ENCODE measurements around the gene PGBD2. TPM values are rescaled to one million over a fixed set of nuclear protein-coding genes. Genes with fewer than 3 reads are reported as not detected.

The PGBD2 gene
- total and polyA plus RNA-seq, 9 of the 15 experiments (the other 6 are each of a cell fraction or from before 2014, with no cell fraction given) = 11.9 to 21.8 (median 14.7) TPM

DNA sequence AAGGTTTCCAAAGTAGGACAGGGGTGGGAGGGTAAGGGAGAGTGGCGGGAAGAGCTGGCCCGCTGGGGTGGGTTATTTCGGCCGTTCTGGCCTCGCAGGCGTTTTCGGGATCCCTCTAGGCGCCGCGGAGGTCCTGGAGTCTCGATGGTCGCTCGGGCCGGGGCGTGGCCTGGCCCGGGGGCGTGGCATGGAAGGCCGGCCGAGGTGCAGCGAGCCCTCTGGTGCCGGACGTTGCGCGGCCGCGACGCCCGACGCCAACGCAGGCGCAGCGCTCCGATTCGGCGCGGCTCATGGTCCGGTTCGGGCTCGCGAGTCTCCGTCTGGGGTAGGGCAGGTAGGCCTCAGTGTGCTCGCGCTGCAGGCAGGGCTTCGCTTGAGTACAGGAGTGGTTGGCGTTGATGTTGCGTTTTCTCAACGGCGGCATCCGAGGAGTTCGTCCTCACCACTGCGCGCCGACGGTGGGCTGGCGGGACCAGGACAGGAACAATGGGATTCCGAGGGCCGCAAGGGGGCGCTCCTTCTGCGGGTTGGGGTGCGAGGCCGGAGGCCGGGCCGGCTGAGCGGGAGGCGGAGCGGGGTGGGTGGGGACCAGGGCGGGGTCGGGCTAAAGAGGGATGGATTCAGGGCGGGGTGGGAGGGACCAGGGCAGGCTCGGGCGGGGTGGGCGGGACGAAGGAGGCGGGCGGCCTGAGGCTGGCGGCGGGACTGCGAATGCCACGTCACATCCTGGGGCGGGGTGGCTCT lies at the start of gene PGBD2 (continued):
- TF ChIP-seq, protein P1, sequence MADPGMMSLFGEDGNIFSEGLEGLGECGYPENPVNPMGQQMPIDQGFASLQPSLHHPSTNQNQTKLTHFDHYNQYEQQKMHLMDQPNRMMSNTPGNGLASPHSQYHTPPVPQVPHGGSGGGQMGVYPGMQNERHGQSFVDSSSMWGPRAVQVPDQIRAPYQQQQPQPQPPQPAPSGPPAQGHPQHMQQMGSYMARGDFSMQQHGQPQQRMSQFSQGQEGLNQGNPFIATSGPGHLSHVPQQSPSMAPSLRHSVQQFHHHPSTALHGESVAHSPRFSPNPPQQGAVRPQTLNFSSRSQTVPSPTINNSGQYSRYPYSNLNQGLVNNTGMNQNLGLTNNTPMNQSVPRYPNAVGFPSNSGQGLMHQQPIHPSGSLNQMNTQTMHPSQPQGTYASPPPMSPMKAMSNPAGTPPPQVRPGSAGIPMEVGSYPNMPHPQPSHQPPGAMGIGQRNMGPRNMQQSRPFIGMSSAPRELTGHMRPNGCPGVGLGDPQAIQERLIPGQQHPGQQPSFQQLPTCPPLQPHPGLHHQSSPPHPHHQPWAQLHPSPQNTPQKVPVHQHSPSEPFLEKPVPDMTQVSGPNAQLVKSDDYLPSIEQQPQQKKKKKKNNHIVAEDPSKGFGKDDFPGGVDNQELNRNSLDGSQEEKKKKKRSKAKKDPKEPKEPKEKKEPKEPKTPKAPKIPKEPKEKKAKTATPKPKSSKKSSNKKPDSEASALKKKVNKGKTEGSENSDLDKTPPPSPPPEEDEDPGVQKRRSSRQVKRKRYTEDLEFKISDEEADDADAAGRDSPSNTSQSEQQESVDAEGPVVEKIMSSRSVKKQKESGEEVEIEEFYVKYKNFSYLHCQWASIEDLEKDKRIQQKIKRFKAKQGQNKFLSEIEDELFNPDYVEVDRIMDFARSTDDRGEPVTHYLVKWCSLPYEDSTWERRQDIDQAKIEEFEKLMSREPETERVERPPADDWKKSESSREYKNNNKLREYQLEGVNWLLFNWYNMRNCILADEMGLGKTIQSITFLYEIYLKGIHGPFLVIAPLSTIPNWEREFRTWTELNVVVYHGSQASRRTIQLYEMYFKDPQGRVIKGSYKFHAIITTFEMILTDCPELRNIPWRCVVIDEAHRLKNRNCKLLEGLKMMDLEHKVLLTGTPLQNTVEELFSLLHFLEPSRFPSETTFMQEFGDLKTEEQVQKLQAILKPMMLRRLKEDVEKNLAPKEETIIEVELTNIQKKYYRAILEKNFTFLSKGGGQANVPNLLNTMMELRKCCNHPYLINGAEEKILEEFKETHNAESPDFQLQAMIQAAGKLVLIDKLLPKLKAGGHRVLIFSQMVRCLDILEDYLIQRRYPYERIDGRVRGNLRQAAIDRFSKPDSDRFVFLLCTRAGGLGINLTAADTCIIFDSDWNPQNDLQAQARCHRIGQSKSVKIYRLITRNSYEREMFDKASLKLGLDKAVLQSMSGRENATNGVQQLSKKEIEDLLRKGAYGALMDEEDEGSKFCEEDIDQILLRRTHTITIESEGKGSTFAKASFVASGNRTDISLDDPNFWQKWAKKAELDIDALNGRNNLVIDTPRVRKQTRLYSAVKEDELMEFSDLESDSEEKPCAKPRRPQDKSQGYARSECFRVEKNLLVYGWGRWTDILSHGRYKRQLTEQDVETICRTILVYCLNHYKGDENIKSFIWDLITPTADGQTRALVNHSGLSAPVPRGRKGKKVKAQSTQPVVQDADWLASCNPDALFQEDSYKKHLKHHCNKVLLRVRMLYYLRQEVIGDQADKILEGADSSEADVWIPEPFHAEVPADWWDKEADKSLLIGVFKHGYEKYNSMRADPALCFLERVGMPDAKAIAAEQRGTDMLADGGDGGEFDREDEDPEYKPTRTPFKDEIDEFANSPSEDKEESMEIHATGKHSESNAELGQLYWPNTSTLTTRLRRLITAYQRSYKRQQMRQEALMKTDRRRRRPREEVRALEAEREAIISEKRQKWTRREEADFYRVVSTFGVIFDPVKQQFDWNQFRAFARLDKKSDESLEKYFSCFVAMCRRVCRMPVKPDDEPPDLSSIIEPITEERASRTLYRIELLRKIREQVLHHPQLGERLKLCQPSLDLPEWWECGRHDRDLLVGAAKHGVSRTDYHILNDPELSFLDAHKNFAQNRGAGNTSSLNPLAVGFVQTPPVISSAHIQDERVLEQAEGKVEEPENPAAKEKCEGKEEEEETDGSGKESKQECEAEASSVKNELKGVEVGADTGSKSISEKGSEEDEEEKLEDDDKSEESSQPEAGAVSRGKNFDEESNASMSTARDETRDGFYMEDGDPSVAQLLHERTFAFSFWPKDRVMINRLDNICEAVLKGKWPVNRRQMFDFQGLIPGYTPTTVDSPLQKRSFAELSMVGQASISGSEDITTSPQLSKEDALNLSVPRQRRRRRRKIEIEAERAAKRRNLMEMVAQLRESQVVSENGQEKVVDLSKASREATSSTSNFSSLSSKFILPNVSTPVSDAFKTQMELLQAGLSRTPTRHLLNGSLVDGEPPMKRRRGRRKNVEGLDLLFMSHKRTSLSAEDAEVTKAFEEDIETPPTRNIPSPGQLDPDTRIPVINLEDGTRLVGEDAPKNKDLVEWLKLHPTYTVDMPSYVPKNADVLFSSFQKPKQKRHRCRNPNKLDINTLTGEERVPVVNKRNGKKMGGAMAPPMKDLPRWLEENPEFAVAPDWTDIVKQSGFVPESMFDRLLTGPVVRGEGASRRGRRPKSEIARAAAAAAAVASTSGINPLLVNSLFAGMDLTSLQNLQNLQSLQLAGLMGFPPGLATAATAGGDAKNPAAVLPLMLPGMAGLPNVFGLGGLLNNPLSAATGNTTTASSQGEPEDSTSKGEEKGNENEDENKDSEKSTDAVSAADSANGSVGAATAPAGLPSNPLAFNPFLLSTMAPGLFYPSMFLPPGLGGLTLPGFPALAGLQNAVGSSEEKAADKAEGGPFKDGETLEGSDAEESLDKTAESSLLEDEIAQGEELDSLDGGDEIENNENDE (IDR thresholded peaks at IDR 0.05; ENCODE audit: low read depth, low read length) = no peak
- TF ChIP-seq MTA1 (IDR thresholded peaks at IDR 0.05; ENCODE audit: borderline replicate concordance) (no peak; the same call in 1 of the 2 replicates), SNIP1 (IDR thresholded peaks at IDR 0.05; ENCODE audit: low read depth) (peak; percentile 90), RBFOX2 (IDR thresholded peaks at IDR 0.05; ENCODE audit: low read depth, low read length) (peak; percentile 97), TEAD1 (CRISPR knock-in tag; IDR thresholded peaks at IDR 0.05) (peak; percentile 43 to 90; a peak in 3 of 4 replicates), ZEB2 (IDR thresholded peaks at IDR 0.05) (0 out of 2 replicates have a peak, but pooled peaks have one; percentile 9), MYBL2 (IDR thresholded peaks at IDR 0.05; ENCODE audit: low read depth) (no peak), MYBL2 (CRISPR knock-in tag; IDR thresholded peaks at IDR 0.05; ENCODE audit: borderline replicate concordance) (no peak; the same call in 1 of the 2 replicates)
- TF ChIP-seq, protein P2, sequence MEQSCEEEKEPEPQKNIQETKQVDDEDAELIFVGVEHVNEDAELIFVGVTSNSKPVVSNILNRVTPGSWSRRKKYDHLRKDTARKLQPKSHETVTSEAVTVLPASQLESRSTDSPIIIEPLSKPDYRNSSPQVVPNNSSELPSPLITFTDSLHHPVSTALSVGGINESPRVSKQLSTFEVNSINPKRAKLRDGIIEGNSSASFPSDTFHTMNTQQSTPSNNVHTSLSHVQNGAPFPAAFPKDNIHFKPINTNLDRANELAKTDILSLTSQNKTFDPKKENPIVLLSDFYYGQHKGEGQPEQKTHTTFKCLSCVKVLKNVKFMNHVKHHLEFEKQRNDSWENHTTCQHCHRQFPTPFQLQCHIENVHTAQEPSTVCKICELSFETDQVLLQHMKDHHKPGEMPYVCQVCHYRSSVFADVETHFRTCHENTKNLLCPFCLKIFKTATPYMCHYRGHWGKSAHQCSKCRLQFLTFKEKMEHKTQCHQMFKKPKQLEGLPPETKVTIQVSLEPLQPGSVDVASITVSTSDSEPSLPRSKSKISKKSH (CRISPR knock-in tag; IDR thresholded peaks at IDR 0.05) = no peak
